ENCODE results near the gene NELFA. TPM values are rescaled to one million over a fixed set of nuclear protein-coding genes. Genes with fewer than 3 reads are reported as not detected.

NELFA gene
- total RNA-seq, 1 donor from 2014 or later, result 39.6 TPM

- no peak overlapping the region for H3K4me3 Mint-ChIP-seq (ENCODE audit: unreplicated experiment)
- no peaks in the 10 kb centered on the region for H3K9me3 Mint-ChIP-seq (ENCODE audit: unreplicated experiment)
- H3K27me3 Mint-ChIP-seq (ENCODE audit: unreplicated experiment), result peaks cover 5% of the 10 kb centered on the region
- TF ChIP-seq CTCF (IDR thresholded peaks at IDR 0.05; ENCODE audit: partially characterized antibody, unreplicated experiment), result no peak
- H3K36me3 Mint-ChIP-seq (ENCODE audit: unreplicated experiment), result peaks cover 6% of the 10 kb centered on the region
- DNase-seq, result no peak
- no peak overlapping the region for H3K27ac Mint-ChIP-seq (ENCODE audit: unreplicated experiment)
- H3K4me1 Mint-ChIP-seq (ENCODE audit: low read depth, unreplicated experiment), result no peaks in the 10 kb centered on the region
Measured at GRCh38 chr4:1993169-1993516, 15.6 kb downstream of the NELFA start.

- Mint-ChIP-seq H3K4me3 (ENCODE audit: unreplicated experiment) (no peak overlapping the region), H3K9me3 (ENCODE audit: unreplicated experiment) (peaks cover 2% of the 10 kb centered on the region), H3K36me3 (ENCODE audit: unreplicated experiment) (peaks cover under 1% of the 10 kb centered on the region), H3K27me3 (ENCODE audit: unreplicated experiment) (peaks cover 5% of the 10 kb centered on the region), H3K4me1 (ENCODE audit: low read depth, unreplicated experiment) (no peaks in the 10 kb centered on the region), H3K27ac (ENCODE audit: unreplicated experiment) (no peak overlapping the region)
- peak; percentile 31 for TF ChIP-seq CTCF (IDR thresholded peaks at IDR 0.05; ENCODE audit: partially characterized antibody, unreplicated experiment)
- peak; percentile 48 for DNase-seq
Measured at GRCh38 chr4:1992468-1993168, 16.2 kb downstream of the NELFA start.

GRCh38 chr4:1991596-1992434 is 17.0 kb downstream of the NELFA start:
- peaks cover 5% of the 10 kb centered on the region for H3K27me3 Mint-ChIP-seq (ENCODE audit: unreplicated experiment)
- no peaks in the 10 kb centered on the region for H3K4me1 Mint-ChIP-seq (ENCODE audit: low read depth, unreplicated experiment)
- H3K27ac Mint-ChIP-seq (ENCODE audit: unreplicated experiment), result no peak overlapping the region
- no peaks in the 10 kb centered on the region for H3K36me3 Mint-ChIP-seq (ENCODE audit: unreplicated experiment)
- no peak for TF ChIP-seq CTCF (IDR thresholded peaks at IDR 0.05; ENCODE audit: partially characterized antibody, unreplicated experiment)
- H3K9me3 Mint-ChIP-seq (ENCODE audit: unreplicated experiment), result peaks cover 2% of the 10 kb centered on the region
- H3K4me3 Mint-ChIP-seq (ENCODE audit: unreplicated experiment), result no peak overlapping the region
- no peak for DNase-seq

- H3K27me3 Mint-ChIP-seq (ENCODE audit: unreplicated experiment), result peaks cover 5% of the 10 kb centered on the region
- no peaks in the 10 kb centered on the region for H3K36me3 Mint-ChIP-seq (ENCODE audit: unreplicated experiment)
- no peaks in the 10 kb centered on the region for H3K4me1 Mint-ChIP-seq (ENCODE audit: low read depth, unreplicated experiment)
- TF ChIP-seq CTCF (IDR thresholded peaks at IDR 0.05; ENCODE audit: partially characterized antibody, unreplicated experiment), result no peak
- H3K9me3 Mint-ChIP-seq (ENCODE audit: unreplicated experiment), result peaks cover 2% of the 10 kb centered on the region
- no peak for DNase-seq
- no peak overlapping the region for H3K4me3 Mint-ChIP-seq (ENCODE audit: unreplicated experiment)
- no peak overlapping the region for H3K27ac Mint-ChIP-seq (ENCODE audit: unreplicated experiment)
Measured at GRCh38 chr4:1991087-1991486, 17.7 kb downstream of the NELFA start.

GRCh38 chr4:1990676-1991075 is 18.1 kb downstream of the NELFA start:
- Mint-ChIP-seq H3K27me3 (ENCODE audit: unreplicated experiment) (peaks cover 5% of the 10 kb centered on the region), H3K36me3 (ENCODE audit: unreplicated experiment) (no peaks in the 10 kb centered on the region), H3K4me1 (ENCODE audit: low read depth, unreplicated experiment) (no peaks in the 10 kb centered on the region), H3K9me3 (ENCODE audit: unreplicated experiment) (peaks cover 2% of the 10 kb centered on the region), H3K4me3 (ENCODE audit: unreplicated experiment) (no peak overlapping the region), H3K27ac (ENCODE audit: unreplicated experiment) (no peak overlapping the region)
- DNase-seq, result no peak
- TF ChIP-seq CTCF (IDR thresholded peaks at IDR 0.05; ENCODE audit: partially characterized antibody, unreplicated experiment), result no peak

Measured in glutamatergic neuron (in vitro differentiated cells).